H9 (cell line): ENCODE data around the gene MYLK3. TPM values are rescaled to one million over a fixed set of nuclear protein-coding genes. Genes with fewer than 3 reads are reported as not detected.

Source experiments
- DNase-seq: peaks from one replicate; pipeline ENCODE4 v3.0.0-alpha.2; 2017
- H2AFZ ChIP-seq: one replicate; pipeline ENCODE4 v1.6.1; 2013; ENCODE audit warnings: mild to moderate bottlenecking, low read length, control low read depth, moderate library complexity
- H2AK5ac ChIP-seq: 2 replicates; pipeline ENCODE4 v1.6.1; 2013; ENCODE audit warnings: low read length, control low read depth, mixed read lengths; ENCODE audit not compliant: insufficient read length
- H2BK120ac ChIP-seq: one replicate; pipeline ENCODE4 v1.6.1; 2013; ENCODE audit warnings: low read depth, mild to moderate bottlenecking, low read length, control low read depth, inconsistent platforms; ENCODE audit not compliant: poor library complexity, severe bottlenecking
- H2BK12ac ChIP-seq: 2 replicates; pipeline ENCODE4 v1.6.1; 2013; ENCODE audit warnings: low read length, control low read depth, mixed read lengths, low read depth; ENCODE audit not compliant: insufficient read length
- H2BK15ac ChIP-seq: 2 replicates; pipeline ENCODE4 v1.6.1; 2013; ENCODE audit warnings: low read depth, low read length, control low read depth
- H2BK20ac ChIP-seq: one replicate; pipeline ENCODE4 v1.6.1; 2013; ENCODE audit warnings: low read depth, mild to moderate bottlenecking, low read length, control low read depth, inconsistent platforms; ENCODE audit not compliant: poor library complexity, severe bottlenecking
- H2BK5ac ChIP-seq: 2 replicates; pipeline ENCODE4 v1.6.1; 2013; ENCODE audit warnings: low read length, control low read depth, mixed read lengths; ENCODE audit not compliant: insufficient read length
- H3K14ac ChIP-seq: 2 replicates; pipeline ENCODE4 v1.6.1; 2013; ENCODE audit warnings: low read length, control low read depth; ENCODE audit not compliant: insufficient read depth
- H3K18ac ChIP-seq: 2 replicates; pipeline ENCODE4 v1.6.1; 2013; ENCODE audit warnings: low read depth, mild to moderate bottlenecking, mixed read lengths, low read length, control low read depth; ENCODE audit not compliant: insufficient read length
- H3K23ac ChIP-seq: 2 replicates; pipeline ENCODE4 v1.6.1; 2013; ENCODE audit warnings: low read length, control low read depth, mixed read lengths, low read depth; ENCODE audit not compliant: insufficient read length
- H3K23me2 ChIP-seq: 2 replicates; pipeline ENCODE4 v1.6.1; 2013; ENCODE audit warnings: low read depth, mild to moderate bottlenecking, mixed read lengths, low read length, control low read depth; ENCODE audit not compliant: insufficient read length, poor library complexity, severe bottlenecking
- H3K27ac ChIP-seq: 2 replicates; pipeline ENCODE4 v1.5.1; 2013; ENCODE audit warnings: low read length, control low read depth, mixed read lengths, low read depth; ENCODE audit not compliant: insufficient read length
- H3K27me3 ChIP-seq: 2 replicates; pipeline ENCODE4 v1.6.1; 2013; ENCODE audit warnings: low read length, control low read depth, inconsistent platforms; ENCODE audit not compliant: insufficient read depth
- H3K4ac ChIP-seq: 2 replicates; pipeline ENCODE4 v1.6.1; 2013; ENCODE audit warnings: low read depth, mild to moderate bottlenecking, control low read depth, inconsistent platforms, low read length, moderate library complexity
- H3K4me1 ChIP-seq: 2 replicates; pipeline ENCODE4 v1.6.1; 2013; ENCODE audit warnings: low read length, control low read depth, inconsistent platforms; ENCODE audit not compliant: insufficient read depth
- H3K4me2 ChIP-seq: 2 replicates; pipeline ENCODE4 v1.6.1; 2013; ENCODE audit warnings: low read length, control low read depth, mixed read lengths; ENCODE audit not compliant: insufficient read length, insufficient read depth
- H3K56ac ChIP-seq: 2 replicates; pipeline ENCODE4 v1.6.1; 2013; ENCODE audit warnings: low read depth, mild to moderate bottlenecking, mixed read lengths, low read length, control low read depth; ENCODE audit not compliant: insufficient read length
- H3K79me1 ChIP-seq: 2 replicates; pipeline ENCODE4 v1.6.1; 2013; ENCODE audit warnings: low read depth, mild to moderate bottlenecking, moderate library complexity, low read length, control low read depth, inconsistent platforms; ENCODE audit not compliant: insufficient read depth, poor library complexity, severe bottlenecking
- H3K79me2 ChIP-seq: 2 replicates; pipeline ENCODE4 v1.6.1; 2013; ENCODE audit warnings: low read length, control low read depth, inconsistent platforms; ENCODE audit not compliant: insufficient read depth
- H3K9ac ChIP-seq: 2 replicates; pipeline ENCODE4 v1.6.1; 2013; ENCODE audit warnings: low read length, control low read depth, mixed read lengths; ENCODE audit not compliant: insufficient read length; ENCODE audit errors: extremely low read depth
- H3K9me3 ChIP-seq: one replicate; pipeline ENCODE4 v1.6.1; 2013; ENCODE audit warnings: low read depth, low read length, inconsistent platforms; ENCODE audit not compliant: control insufficient read depth
- H3T11ph ChIP-seq: one replicate; pipeline ENCODE4 v1.6.1; 2013; ENCODE audit warnings: mild to moderate bottlenecking, low read length, control low read depth, inconsistent platforms
- H4K20me1 ChIP-seq: one replicate; pipeline ENCODE4 v1.6.1; 2013; ENCODE audit not compliant: control insufficient read depth, insufficient read length, insufficient read depth
- H4K5ac ChIP-seq: 2 replicates; pipeline ENCODE4 v1.6.1; 2013; ENCODE audit warnings: low read depth, mild to moderate bottlenecking, mixed read lengths, low read length, control low read depth; ENCODE audit not compliant: insufficient read length
- H4K8ac ChIP-seq: replicated peaks from 2 replicates; pipeline ENCODE4 v1.6.1; 2013; ENCODE audit warnings: low read length, control low read depth, mixed read lengths, low read depth; ENCODE audit not compliant: insufficient read length
- H4K91ac ChIP-seq: 2 replicates; pipeline ENCODE4 v1.6.1; 2013; ENCODE audit warnings: low read depth, mild to moderate bottlenecking, moderate library complexity, mixed read lengths, low read length, control low read depth; ENCODE audit not compliant: insufficient read length
- H3K27ac Mint-ChIP-seq, 3 experiments: 2 replicates in 2 of 3; 3 replicates in 1 of 3; pipeline ENCODE4 v1.8.0; 2020 to 2021; ENCODE audit warnings: mixed read lengths in 3 of 3, mild to moderate bottlenecking in 1 of 3, moderate library complexity in 1 of 3
- H3K27me3 Mint-ChIP-seq: 2 replicates; pipeline ENCODE4 v1.8.0; 2021; ENCODE audit warnings: low read depth, mild to moderate bottlenecking, moderate library complexity, mixed read lengths
- H3K36me3 Mint-ChIP-seq, 3 experiments: 2 replicates in 2 of 3; 3 replicates in 1 of 3; pipeline ENCODE4 v1.8.0; 2020 to 2021; ENCODE audit warnings: low read depth in 3 of 3, mixed read lengths in 3 of 3; ENCODE audit not compliant: insufficient read depth in 1 of 3
- H3K4me1 Mint-ChIP-seq, 2 experiments: 2 replicates each; pipeline ENCODE4 v1.8.0; 2020; ENCODE audit warnings: mixed read lengths in 2 of 2
- H3K4me3 Mint-ChIP-seq, 2 experiments: 2 replicates in 1 of 2; 3 replicates in 1 of 2; pipeline ENCODE4 v1.8.0; 2020 to 2021; ENCODE audit warnings: mild to moderate bottlenecking in 2 of 2, mixed read lengths in 2 of 2, moderate library complexity in 1 of 2
- H3K9me3 Mint-ChIP-seq, 2 experiments: 2 replicates in 1 of 2; 3 replicates in 1 of 2; pipeline ENCODE4 v1.8.0; 2020; ENCODE audit warnings: mild to moderate bottlenecking in 2 of 2, mixed read lengths in 2 of 2, moderate library complexity in 1 of 2
- WGBS: extraction: QIAGEN DNeasy Blood & Tissue Kit; methylation state at CpG from one replicate; pipeline ENCODE4 v1.1.7; 2013; ENCODE audit warnings: missing lambda C conversion rate, low lambda C conversion rate, mixed read lengths; ENCODE audit not compliant: insufficient read length; ENCODE audit errors: extremely low coverage; 5-methylcytosine and 5-hydroxymethylcytosine counted together
- total RNA-seq: library from RNA; stranded (reverse); gene quantifications from 2 replicates; pipeline ENCODE4 v1.2.1, GENCODE V29; 2021
- TF ChIP-seq, protein P1 (sequence below): fragments of 200-600 bp; sonication (generic); conservative IDR thresholded peaks from 3 replicates; pipeline ENCODE4 v1.8.0; 2021; ENCODE audit warnings: antibody characterized with exemption, mild to moderate bottlenecking

The MYLK3 gene
- total RNA-seq, 1 experiment from 2014 or later: 0.90 TPM

DNA sequence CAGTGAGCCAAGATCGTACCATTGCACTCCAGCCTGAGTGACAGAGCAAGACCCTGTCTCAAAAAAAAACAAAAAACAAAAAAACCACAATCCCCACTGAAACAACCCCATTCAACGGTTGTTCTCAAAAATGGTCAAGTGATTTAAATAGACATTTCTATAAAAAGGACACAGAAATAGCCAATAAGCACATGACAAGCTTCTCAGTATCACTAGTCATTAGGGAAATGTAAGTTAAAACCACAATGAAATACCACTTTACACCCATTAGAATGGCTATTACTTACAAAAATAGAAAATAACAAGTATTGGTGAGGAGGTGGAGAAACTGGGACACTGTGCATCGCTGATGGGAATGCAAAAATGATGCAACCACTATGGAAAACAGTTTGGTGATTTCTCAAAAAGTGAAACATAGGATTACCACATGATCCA lies 26.6 kb upstream of the MYLK3 start:
- Mint-ChIP-seq H3K36me3 (peaks cover 2 to 10% (median 6%) of the 10 kb centered on the region in 3 experiments; a peak in 4 of 7 replicates), H3K4me3 (no peak overlapping the region), H3K27me3 (no peaks in the 10 kb centered on the region; the same call in 1 of the 2 replicates), H3K4me1 (peaks cover 4 to 7% of the 10 kb centered on the region in 2 experiments), H3K9me3 (peaks cover 9 to 13% of the 10 kb centered on the region in 2 experiments), H3K27ac (no peak overlapping the region)
- no peak overlapping the region for H3K18ac ChIP-seq
- no peaks in the 10 kb centered on the region for H3K23me2 ChIP-seq
- no peaks in the 10 kb centered on the region for H3K27me3 ChIP-seq
- H2BK12ac ChIP-seq: no peak overlapping the region
- H3K23ac ChIP-seq: no peak overlapping the region
- H4K20me1 ChIP-seq: no peaks in the 10 kb centered on the region
- H2AK5ac ChIP-seq: no peak overlapping the region
- H3K9me3 ChIP-seq: no peaks in the 10 kb centered on the region
- TF ChIP-seq, protein P1, sequence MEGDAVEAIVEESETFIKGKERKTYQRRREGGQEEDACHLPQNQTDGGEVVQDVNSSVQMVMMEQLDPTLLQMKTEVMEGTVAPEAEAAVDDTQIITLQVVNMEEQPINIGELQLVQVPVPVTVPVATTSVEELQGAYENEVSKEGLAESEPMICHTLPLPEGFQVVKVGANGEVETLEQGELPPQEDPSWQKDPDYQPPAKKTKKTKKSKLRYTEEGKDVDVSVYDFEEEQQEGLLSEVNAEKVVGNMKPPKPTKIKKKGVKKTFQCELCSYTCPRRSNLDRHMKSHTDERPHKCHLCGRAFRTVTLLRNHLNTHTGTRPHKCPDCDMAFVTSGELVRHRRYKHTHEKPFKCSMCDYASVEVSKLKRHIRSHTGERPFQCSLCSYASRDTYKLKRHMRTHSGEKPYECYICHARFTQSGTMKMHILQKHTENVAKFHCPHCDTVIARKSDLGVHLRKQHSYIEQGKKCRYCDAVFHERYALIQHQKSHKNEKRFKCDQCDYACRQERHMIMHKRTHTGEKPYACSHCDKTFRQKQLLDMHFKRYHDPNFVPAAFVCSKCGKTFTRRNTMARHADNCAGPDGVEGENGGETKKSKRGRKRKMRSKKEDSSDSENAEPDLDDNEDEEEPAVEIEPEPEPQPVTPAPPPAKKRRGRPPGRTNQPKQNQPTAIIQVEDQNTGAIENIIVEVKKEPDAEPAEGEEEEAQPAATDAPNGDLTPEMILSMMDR: no peak
- H4K91ac ChIP-seq: no peak overlapping the region
- H3K27ac ChIP-seq: no peak overlapping the region
- H2BK5ac ChIP-seq: no peak overlapping the region
- no peak overlapping the region for H4K8ac ChIP-seq
- no peak overlapping the region for H3K56ac ChIP-seq
- no peak overlapping the region for H3T11ph ChIP-seq
- H3K14ac ChIP-seq: no peak overlapping the region
- no peaks in the 10 kb centered on the region for H3K79me1 ChIP-seq
- no peaks in the 10 kb centered on the region for H3K79me2 ChIP-seq
- no peak overlapping the region for H2BK15ac ChIP-seq
- H3K4ac ChIP-seq: no peak overlapping the region
- no peak overlapping the region for H3K9ac ChIP-seq
- H3K4me1 ChIP-seq: no peaks in the 10 kb centered on the region
- H2BK120ac ChIP-seq: no peak overlapping the region
- no peak overlapping the region for H2BK20ac ChIP-seq
- H3K4me2 ChIP-seq: no peak overlapping the region
- WGBS: no CpG with 5 or more reads among the region's 3 CpGs
- no peak for DNase-seq
- H2AFZ ChIP-seq: no peak overlapping the region
- H4K5ac ChIP-seq: no peak overlapping the region
